ENCODE measurements around the gene PRR5L.

DNA sequence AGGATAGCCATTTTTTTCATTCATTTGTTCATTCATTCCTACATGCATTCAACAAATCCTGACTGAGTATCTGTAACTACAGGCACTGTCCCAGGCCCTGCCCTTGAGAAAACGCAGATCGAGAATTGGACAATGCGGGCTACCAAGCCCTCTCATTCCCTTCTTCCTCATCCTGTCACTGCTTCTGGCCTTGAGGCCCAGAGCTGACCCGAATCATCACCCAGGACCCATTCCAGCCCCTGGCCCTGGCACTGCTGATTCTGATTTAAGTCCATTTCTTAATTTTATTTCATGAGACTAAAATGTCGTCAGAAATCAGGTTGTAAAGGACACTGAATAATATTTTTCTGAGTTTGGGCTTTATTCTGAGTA lies 31.1 kb upstream of the PRR5L start:
- TF ChIP-seq, protein P1, sequence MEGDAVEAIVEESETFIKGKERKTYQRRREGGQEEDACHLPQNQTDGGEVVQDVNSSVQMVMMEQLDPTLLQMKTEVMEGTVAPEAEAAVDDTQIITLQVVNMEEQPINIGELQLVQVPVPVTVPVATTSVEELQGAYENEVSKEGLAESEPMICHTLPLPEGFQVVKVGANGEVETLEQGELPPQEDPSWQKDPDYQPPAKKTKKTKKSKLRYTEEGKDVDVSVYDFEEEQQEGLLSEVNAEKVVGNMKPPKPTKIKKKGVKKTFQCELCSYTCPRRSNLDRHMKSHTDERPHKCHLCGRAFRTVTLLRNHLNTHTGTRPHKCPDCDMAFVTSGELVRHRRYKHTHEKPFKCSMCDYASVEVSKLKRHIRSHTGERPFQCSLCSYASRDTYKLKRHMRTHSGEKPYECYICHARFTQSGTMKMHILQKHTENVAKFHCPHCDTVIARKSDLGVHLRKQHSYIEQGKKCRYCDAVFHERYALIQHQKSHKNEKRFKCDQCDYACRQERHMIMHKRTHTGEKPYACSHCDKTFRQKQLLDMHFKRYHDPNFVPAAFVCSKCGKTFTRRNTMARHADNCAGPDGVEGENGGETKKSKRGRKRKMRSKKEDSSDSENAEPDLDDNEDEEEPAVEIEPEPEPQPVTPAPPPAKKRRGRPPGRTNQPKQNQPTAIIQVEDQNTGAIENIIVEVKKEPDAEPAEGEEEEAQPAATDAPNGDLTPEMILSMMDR (IDR thresholded peaks at IDR 0.05), result no peak
- no peak for TF ChIP-seq ZFX (IDR thresholded peaks at IDR 0.05; ENCODE audit: borderline replicate concordance)

Data from 22Rv1 (cell line).